Adipose tissue (tissue), 3 donors: Measurements from ENCODE around the gene PRR36. TPM values are rescaled to one million over a fixed set of nuclear protein-coding genes. Genes with fewer than 3 reads are reported as not detected.

Experiments used
- polyA plus RNA-seq, 3 donors: library from polyadenylated mRNA; stranded (reverse); fragments of 200-250 nt; gene quantifications; one replicate each; pipeline ENCODE4 v1.2.3, GENCODE V29; 2013
- donor health status: healthy with polysubstance abuse.
- donor health status: Bipolar disorder and iron deficiency.
- donor health status: healthy.

Gene PRR36
- polyA plus RNA-seq, 3 donors: 0.04 to 0.78 TPM; not detected in 1

Other genes starting within 250 kb of the PRR36 start
- 10 to 100 TPM; 23.3 to 33.7 (median 29.4) TPM for gene XAB2, start 244.8 kb downstream of the PRR36 start, polyA plus RNA-seq
- gene PET100, start 244.6 kb downstream of the PRR36 start, polyA plus RNA-seq: 100 to 1,000 TPM in 1 of 3 donors, 10 to 100 TPM in 2; 39.6 to 101 (median 62.3) TPM
- 1 to 10 TPM in 1 of 3 donors, under 1 TPM in 1, not detected in 1; 0.10 to 3.7 TPM for gene PCP2, start 240.7 kb downstream of the PRR36 start, polyA plus RNA-seq
- gene STXBP2, start 237.3 kb downstream of the PRR36 start, polyA plus RNA-seq: 100 to 1,000 TPM in 1 of 3 donors, 10 to 100 TPM in 2; 43.6 to 114 (median 83.1) TPM
- 10 to 100 TPM in 2 of 3 donors, 1 to 10 TPM in 1; 5.0 to 20.0 (median 15.1) TPM for gene RETN, start 205.3 kb downstream of the PRR36 start, polyA plus RNA-seq
- gene MCEMP1, start 197.3 kb downstream of the PRR36 start, polyA plus RNA-seq: 10 to 100 TPM in 2 of 3 donors, under 1 TPM in 1; 0.76 to 36.0 (median 20.8) TPM
- gene TRAPPC5, start 193.6 kb downstream of the PRR36 start, polyA plus RNA-seq: 100 to 1,000 TPM in 1 of 3 donors, 10 to 100 TPM in 2; 58.0 to 146 (median 75.1) TPM
- under 1 TPM; 0.22 to 0.39 (median 0.38) TPM for gene FCER2, start 172.3 kb downstream of the PRR36 start, polyA plus RNA-seq
- gene CLEC4G, start 142.3 kb downstream of the PRR36 start, polyA plus RNA-seq: 10 to 100 TPM in 1 of 3 donors, 1 to 10 TPM in 2; 2.7 to 21.5 (median 7.2) TPM
- gene CD209, start 126.9 kb downstream of the PRR36 start, polyA plus RNA-seq: 10 to 100 TPM in 2 of 3 donors, 1 to 10 TPM in 1; 1.3 to 12.8 (median 12.7) TPM
- 1 to 10 TPM in 1 of 3 donors, under 1 TPM in 1, not detected in 1; 0.16 to 3.7 TPM for gene CLEC4M, start 111.1 kb downstream of the PRR36 start, polyA plus RNA-seq
- 10 to 100 TPM in 1 of 3 donors, 1 to 10 TPM in 2; 3.9 to 10.2 (median 8.4) TPM for gene EVI5L, start 44.2 kb downstream of the PRR36 start, polyA plus RNA-seq
- gene LRRC8E, start 14.1 kb upstream of the PRR36 start, polyA plus RNA-seq: 1 to 10 TPM in 1 of 3 donors, under 1 TPM in 2; 0.22 to 4.1 (median 0.61) TPM
- gene MAP2K7, start 29.5 kb upstream of the PRR36 start, polyA plus RNA-seq: 10 to 100 TPM; 15.3 to 33.0 (median 20.4) TPM
- 1 to 10 TPM in 1 of 3 donors, under 1 TPM in 1, not detected in 1; 0.07 to 1.0 TPM for gene TGFBR3L, start 40.4 kb upstream of the PRR36 start, polyA plus RNA-seq
- 10 to 100 TPM; 13.3 to 21.0 (median 15.7) TPM for gene SNAPC2, start 45.9 kb upstream of the PRR36 start, polyA plus RNA-seq
- 1 to 10 TPM in 1 of 3 donors, under 1 TPM in 2; 0.36 to 1.3 (median 0.86) TPM for gene CTXN1, start 51.7 kb upstream of the PRR36 start, polyA plus RNA-seq
- 10 to 100 TPM; 32.2 to 58.1 (median 54.9) TPM for gene TIMM44, start 69.3 kb upstream of the PRR36 start, polyA plus RNA-seq
- 10 to 100 TPM; 15.2 to 29.7 (median 16.9) TPM for gene ELAVL1, start 131.3 kb upstream of the PRR36 start, polyA plus RNA-seq
- gene CCL25, start 178.4 kb upstream of the PRR36 start, polyA plus RNA-seq: under 1 TPM in 1 of 3 donors, not detected in 2; 0.07 TPM